Measurements from ENCODE around the gene ANKRD2. TPM values are rescaled to one million over a fixed set of nuclear protein-coding genes. Genes with fewer than 3 reads are reported as not detected.

The ANKRD2 gene
- total RNA-seq, 1 donor from 2014 or later = 0.98 TPM

DNA sequence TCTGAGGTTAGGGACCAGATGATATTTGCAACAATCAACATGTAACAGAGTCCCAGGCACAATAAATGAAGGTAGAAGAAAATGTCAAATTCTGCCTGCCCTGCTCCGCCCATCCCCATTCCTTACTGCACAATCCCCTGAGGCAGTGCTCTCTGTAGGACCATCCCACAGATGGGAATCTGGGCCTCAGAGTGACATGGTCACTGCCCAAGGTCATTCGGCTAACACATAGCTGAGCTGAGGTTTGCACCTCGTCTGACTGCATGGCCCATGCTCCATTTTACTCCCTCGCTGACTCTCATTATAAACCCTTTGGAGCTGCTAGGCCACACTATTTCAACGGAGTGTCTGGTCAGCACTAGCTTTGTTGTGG is 12.8 kb downstream of the ANKRD2 start:
- Histone ChIP-seq H3K27ac (no peak overlapping the region), H3K4me1 (no peaks in the 10 kb centered on the region), H3K4me3 (no peak overlapping the region), H3K9me3 (no peaks in the 10 kb centered on the region), H3K27me3 (no peaks in the 10 kb centered on the region), H3K36me3 (no peaks in the 10 kb centered on the region)
- DNase-seq (no peak), ATAC-seq (no peak)
- intact Hi-C loops (cut with DNase I) = no loop called here
- TF ChIP-seq, protein P1, sequence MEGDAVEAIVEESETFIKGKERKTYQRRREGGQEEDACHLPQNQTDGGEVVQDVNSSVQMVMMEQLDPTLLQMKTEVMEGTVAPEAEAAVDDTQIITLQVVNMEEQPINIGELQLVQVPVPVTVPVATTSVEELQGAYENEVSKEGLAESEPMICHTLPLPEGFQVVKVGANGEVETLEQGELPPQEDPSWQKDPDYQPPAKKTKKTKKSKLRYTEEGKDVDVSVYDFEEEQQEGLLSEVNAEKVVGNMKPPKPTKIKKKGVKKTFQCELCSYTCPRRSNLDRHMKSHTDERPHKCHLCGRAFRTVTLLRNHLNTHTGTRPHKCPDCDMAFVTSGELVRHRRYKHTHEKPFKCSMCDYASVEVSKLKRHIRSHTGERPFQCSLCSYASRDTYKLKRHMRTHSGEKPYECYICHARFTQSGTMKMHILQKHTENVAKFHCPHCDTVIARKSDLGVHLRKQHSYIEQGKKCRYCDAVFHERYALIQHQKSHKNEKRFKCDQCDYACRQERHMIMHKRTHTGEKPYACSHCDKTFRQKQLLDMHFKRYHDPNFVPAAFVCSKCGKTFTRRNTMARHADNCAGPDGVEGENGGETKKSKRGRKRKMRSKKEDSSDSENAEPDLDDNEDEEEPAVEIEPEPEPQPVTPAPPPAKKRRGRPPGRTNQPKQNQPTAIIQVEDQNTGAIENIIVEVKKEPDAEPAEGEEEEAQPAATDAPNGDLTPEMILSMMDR (IDR thresholded peaks at IDR 0.05) = no peak

DNA sequence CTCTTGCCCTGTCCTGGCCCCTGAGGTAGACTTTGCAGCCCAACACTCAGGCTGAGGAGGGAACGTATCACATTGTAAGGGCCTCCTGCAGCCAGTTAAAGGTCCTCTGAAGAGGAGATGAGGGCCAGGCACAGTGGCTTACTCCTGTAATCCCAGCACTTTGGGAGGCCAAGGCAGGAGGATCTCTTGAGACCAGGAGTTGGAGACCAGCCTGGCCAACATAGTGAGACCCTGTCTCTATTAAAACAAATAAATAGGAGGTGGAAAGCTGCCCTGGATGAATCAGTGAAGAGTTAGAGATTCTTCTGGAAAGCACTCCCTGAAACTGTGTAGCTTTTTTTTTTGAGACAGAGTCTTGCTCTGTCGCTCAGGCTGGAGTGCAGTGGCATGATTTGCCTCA is 14.6 kb downstream of the ANKRD2 start:
- no peaks in the 10 kb centered on the region for H3K4me1 ChIP-seq
- ATAC-seq (no peak), DNase-seq (no peak)
- H3K36me3 ChIP-seq = no peaks in the 10 kb centered on the region
- no peaks in the 10 kb centered on the region for H3K27me3 ChIP-seq
- intact Hi-C loops (cut with DNase I) = no loop called here
- no peaks in the 10 kb centered on the region for H3K9me3 ChIP-seq
- no peak overlapping the region for H3K27ac ChIP-seq
- TF ChIP-seq, protein P1 (IDR thresholded peaks at IDR 0.05) = no peak
- H3K4me3 ChIP-seq = no peak overlapping the region

DNA sequence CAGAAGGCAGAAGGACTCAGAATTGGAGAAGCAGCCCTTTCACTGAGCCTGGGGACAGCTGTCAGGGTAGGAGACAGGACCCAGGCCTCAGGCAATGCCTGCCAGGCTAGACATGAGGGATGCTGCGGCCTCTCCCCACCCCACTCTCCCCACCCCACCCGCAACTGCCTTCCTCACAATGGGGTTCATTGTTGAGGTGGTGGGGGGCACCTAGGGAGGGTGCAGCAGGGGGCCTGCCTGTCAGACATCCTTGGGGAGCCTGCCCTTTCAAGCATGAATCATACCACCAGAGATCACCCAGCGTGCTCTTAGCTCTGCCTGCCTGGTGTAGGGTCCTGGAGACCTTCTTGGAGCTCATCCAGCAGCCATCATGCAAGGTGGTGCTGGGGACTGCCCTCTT is 16.9 kb downstream of the ANKRD2 start, which contains the start of gene C10orf62:
C10orf62 (plus strand) TSS at position 243 of the 400 bp plus-strand sequence. CDS start 177 bp downstream, outside the sequence.
- no peaks in the 10 kb centered on the region for H3K9me3 ChIP-seq
- TF ChIP-seq, protein P1 (IDR thresholded peaks at IDR 0.05) = no peak
- no peak within 1 kb of the TSS for H3K27ac ChIP-seq
- no peak within 1 kb of the TSS for H3K4me3 ChIP-seq
- intact Hi-C loops (cut with DNase I) = no loop called here
- no peaks in the 10 kb centered on the region for H3K36me3 ChIP-seq
- ATAC-seq (peak; percentile 8), DNase-seq (no peak)
- H3K4me1 ChIP-seq = no peaks in the 10 kb centered on the region
- H3K27me3 ChIP-seq = no peaks in the 10 kb centered on the region

DNA sequence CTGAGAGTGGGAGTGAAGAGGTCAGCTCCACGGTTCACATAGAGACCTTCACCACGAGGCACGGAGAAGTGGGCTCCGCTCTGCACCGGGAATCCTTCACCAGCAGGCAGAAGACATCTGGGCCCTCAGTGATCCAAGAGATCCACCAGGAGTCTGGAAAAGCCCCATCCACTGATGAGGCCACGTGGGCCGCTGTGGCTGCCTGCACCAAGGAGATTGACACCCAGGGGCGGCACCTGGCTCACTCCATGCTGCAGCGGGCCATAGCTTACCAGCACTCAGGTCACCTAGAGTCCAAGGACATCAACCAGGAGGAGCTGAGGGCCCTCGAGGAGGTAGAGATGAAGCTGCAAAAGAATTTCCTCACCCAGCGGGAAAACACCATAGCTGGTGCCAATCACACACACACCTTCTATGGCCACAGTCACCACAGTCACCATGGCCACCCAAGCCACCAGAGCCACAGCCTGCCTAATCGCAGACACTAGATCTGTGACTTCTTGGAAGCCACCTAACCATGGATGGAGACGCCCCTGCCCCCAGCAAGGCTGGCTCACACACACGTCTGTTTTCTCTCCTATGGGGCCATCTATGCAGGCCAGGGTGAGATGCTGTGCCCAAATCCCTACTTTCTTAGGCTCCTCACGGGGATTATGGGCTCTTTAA is 17.6 kb downstream of the ANKRD2 start:
- DNase-seq = no peak
- no peak for ATAC-seq
- no peak overlapping the region for H3K4me3 ChIP-seq
- no peaks in the 10 kb centered on the region for H3K36me3 ChIP-seq
- no peaks in the 10 kb centered on the region for H3K9me3 ChIP-seq
- intact Hi-C loops (cut with DNase I) = no loop called here
- no peaks in the 10 kb centered on the region for H3K4me1 ChIP-seq
- TF ChIP-seq, protein P1 (IDR thresholded peaks at IDR 0.05) = no peak
- no peak overlapping the region for H3K27ac ChIP-seq
- H3K27me3 ChIP-seq = no peaks in the 10 kb centered on the region

DNA sequence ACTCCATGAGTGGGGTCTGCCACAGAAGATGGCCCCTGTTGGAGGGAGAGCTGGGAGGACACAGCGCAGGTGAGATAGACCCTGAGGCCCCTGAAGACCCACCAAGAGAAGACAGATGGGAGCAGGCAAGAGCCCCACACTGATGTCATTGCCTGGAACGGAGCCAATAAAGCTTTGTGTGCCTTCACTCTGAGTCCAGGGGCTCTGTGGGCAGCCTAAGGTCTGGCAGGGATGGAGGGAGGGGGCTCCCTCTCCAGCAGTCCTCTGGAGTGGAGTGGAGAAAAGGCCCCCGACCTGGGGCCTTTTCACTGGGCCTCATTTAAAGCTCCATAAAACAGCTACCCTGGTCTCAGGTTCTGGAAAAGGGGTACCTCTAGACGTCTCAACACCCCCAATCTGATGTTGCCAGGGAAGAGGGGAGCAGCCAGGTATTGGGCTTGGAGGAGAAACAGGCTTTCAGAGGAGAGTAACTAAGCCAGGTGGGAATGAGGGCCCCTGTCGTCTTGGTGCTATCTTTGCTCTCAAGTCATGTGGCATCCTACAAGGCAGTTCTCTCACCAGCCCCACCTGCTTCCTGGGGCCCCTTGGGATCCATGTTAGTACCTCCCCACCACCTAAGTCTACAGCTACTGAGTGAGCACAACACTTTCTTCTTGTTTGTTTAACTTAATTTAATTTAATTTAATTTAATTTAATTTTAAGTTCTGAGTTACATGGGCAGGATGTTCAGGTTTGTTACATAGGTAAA is 18.3 kb downstream of the ANKRD2 start:
- Histone ChIP-seq H3K27ac (no peak overlapping the region), H3K36me3 (no peaks in the 10 kb centered on the region), H3K4me3 (no peak overlapping the region), H3K27me3 (no peaks in the 10 kb centered on the region), H3K9me3 (no peaks in the 10 kb centered on the region), H3K4me1 (no peaks in the 10 kb centered on the region)
- intact Hi-C loops (cut with DNase I) = no loop called here
- DNase-seq (no peak), ATAC-seq (no peak)
- TF ChIP-seq, protein P1 (IDR thresholded peaks at IDR 0.05) = no peak

All from upper lobe of right lung (tissue), 1 donor.